Endothelial cell of umbilical vein (primary cell): ENCODE results near the gene TMIGD3.

ENCODE experiments used
- CTCF ChIP-seq, 2 donors: IDR thresholded peaks; 1 replicate in 1 of 2; 2 replicates in 1 of 2; pipeline ENCODE4 v1.5.1; 2011; ENCODE audit warnings: low read length in 2 of 2, mild to moderate bottlenecking in 2 of 2, moderate library complexity in 2 of 2, control low read depth in 1 of 2, inconsistent platforms in 1 of 2, low read depth in 1 of 2; ENCODE audit not compliant: insufficient read depth in 1 of 2; ENCODE audit errors: extremely low read depth in 1 of 2
- MAX ChIP-seq: IDR thresholded peaks from 2 replicates; pipeline ENCODE4 v1.6.1; 2011; ENCODE audit not compliant: insufficient read depth, insufficient read length
- POLR2AphosphoS5 ChIP-seq: IDR thresholded peaks from 2 replicates; pipeline ENCODE4 v1.6.1; 2012; ENCODE audit warnings: low read depth, mild to moderate bottlenecking, control low read depth, low read length, moderate library complexity; ENCODE audit not compliant: insufficient read depth

GRCh38 chr1:111483876-111484275, 19.6 kb downstream of the TMIGD3 start:
- TF ChIP-seq CTCF (IDR thresholded peaks at IDR 0.05; ENCODE audit: extremely low read depth in 1 of 2, insufficient read depth in 1 of 2, low read depth in 1 of 2, low read length in 2 of 2) (no peak), POLR2AphosphoS5 (no peak), MAX (no peak)
